GM23248 (cell line): ENCODE measurements around the gene PDCD7. TPM values are rescaled to one million over a fixed set of nuclear protein-coding genes. Genes with fewer than 3 reads are reported as not detected.
"Not testable (repeated sequence)": the region's sequence is repeated elsewhere in the genome, so short reads cannot be mapped to it uniquely, and the experiment has no call there.

Source experiments
- DNase-seq: peaks from one replicate; pipeline ENCODE4 v3.0.0-alpha.2; 2015
- H2AFZ ChIP-seq: fragments of 200-600 bp; sonication (generic); 2 replicates; pipeline ENCODE4 v1.6.1; 2016; ENCODE audit warnings: antibody characterized with exemption
- H3F3A ChIP-seq: fragments of 200-600 bp; sonication (generic); 2 replicates; pipeline ENCODE4 v1.6.1; 2016; ENCODE audit warnings: mild to moderate bottlenecking, antibody characterized with exemption, mixed run types; ENCODE audit not compliant: insufficient read depth
- H3K27ac ChIP-seq: fragments of 200-600 bp; sonication (generic); 2 replicates; pipeline ENCODE4 v1.5.1; 2016; ENCODE audit warnings: mild to moderate bottlenecking
- H3K27me3 ChIP-seq: fragments of 200-600 bp; sonication (generic); replicated peaks from 2 replicates; pipeline ENCODE4 v1.6.1; 2016; ENCODE audit warnings: mild to moderate bottlenecking; ENCODE audit not compliant: insufficient read depth
- H3K36me3 ChIP-seq: fragments of 200-600 bp; sonication (generic); 2 replicates; pipeline ENCODE4 v1.6.1; 2016; ENCODE audit warnings: low read depth, mild to moderate bottlenecking
- H3K4me1 ChIP-seq: fragments of 200-600 bp; sonication (generic); 2 replicates; pipeline ENCODE4 v1.6.1; 2016; ENCODE audit warnings: mild to moderate bottlenecking; ENCODE audit not compliant: insufficient read depth
- H3K4me2 ChIP-seq: fragments of 200-600 bp; sonication (generic); one replicate; pipeline ENCODE4 v1.6.1; 2016; ENCODE audit warnings: mild to moderate bottlenecking; ENCODE audit not compliant: unreplicated experiment
- H3K4me3 ChIP-seq: fragments of 200-600 bp; sonication (generic); 2 replicates; pipeline ENCODE4 v1.5.1; 2016; ENCODE audit warnings: mild to moderate bottlenecking
- H3K79me2 ChIP-seq: fragments of 200-600 bp; sonication (generic); 2 replicates; pipeline ENCODE4 v1.6.1; 2016; ENCODE audit warnings: mild to moderate bottlenecking; ENCODE audit not compliant: insufficient read depth
- H3K9ac ChIP-seq: fragments of 200-600 bp; sonication (generic); 2 replicates; pipeline ENCODE4 v1.6.1; 2016; ENCODE audit warnings: mild to moderate bottlenecking
- H3K9me2 ChIP-seq: fragments of 200-600 bp; sonication (generic); 2 replicates; pipeline ENCODE4 v1.6.1; 2016; ENCODE audit warnings: mixed run types, mild to moderate bottlenecking, moderate library complexity; ENCODE audit not compliant: insufficient read depth
- H3K9me3 ChIP-seq: fragments of 200-600 bp; sonication (generic); one replicate; pipeline ENCODE4 v1.6.1; 2017; ENCODE audit warnings: low read depth
- H4K20me1 ChIP-seq: fragments of 200-600 bp; sonication (generic); 2 replicates; pipeline ENCODE4 v1.6.0; 2016; ENCODE audit not compliant: insufficient read depth
- EZH2 ChIP-seq: fragments of 200-600 bp; sonication (generic); IDR thresholded peaks from 2 replicates; pipeline ENCODE4 v1.6.1; 2018; ENCODE audit warnings: antibody characterized with exemption, mild to moderate bottlenecking; ENCODE audit not compliant: insufficient read depth, poor library complexity, severe bottlenecking
- EZH2phosphoT487 ChIP-seq: fragments of 200-600 bp; sonication (generic); IDR thresholded peaks from 2 replicates; pipeline ENCODE4 v1.6.1; 2018; ENCODE audit warnings: antibody characterized with exemption, moderate library complexity, mild to moderate bottlenecking, low read depth; ENCODE audit not compliant: insufficient read depth
- WGBS, 2 experiments: methylation state at CpG; one replicate each; pipeline ENCODE4 v1.1.6; 2015 to 2017; ENCODE audit warnings: low lambda C conversion rate in 2 of 2, low coverage in 1 of 2; ENCODE audit errors: missing lambda C conversion rate in 2 of 2; 5-methylcytosine and 5-hydroxymethylcytosine counted together
- in situ Hi-C: fragments of 300-500 bp; cut with MboI; formaldehyde crosslinking; loops from 2 replicates; pipeline ENCODE4 v1.15.0; 2020
- polyA plus RNA-seq: library from polyadenylated mRNA; unstranded; fragments of >200 nt; fragmentation: Nextera tagmentation; extraction: Ambion mirVana; gene quantifications from 2 replicates; pipeline ENCODE4 v1.2.1, GENCODE V29; 2016
- total RNA-seq: library from RNA; depleted of rRNA; stranded (reverse); fragments of >200 nt; shearing (Covaris generic); gene quantifications from 2 replicates; pipeline ENCODE4 v1.2.3, GENCODE V29; 2014; rRNA removed

The PDCD7 gene, protein sequence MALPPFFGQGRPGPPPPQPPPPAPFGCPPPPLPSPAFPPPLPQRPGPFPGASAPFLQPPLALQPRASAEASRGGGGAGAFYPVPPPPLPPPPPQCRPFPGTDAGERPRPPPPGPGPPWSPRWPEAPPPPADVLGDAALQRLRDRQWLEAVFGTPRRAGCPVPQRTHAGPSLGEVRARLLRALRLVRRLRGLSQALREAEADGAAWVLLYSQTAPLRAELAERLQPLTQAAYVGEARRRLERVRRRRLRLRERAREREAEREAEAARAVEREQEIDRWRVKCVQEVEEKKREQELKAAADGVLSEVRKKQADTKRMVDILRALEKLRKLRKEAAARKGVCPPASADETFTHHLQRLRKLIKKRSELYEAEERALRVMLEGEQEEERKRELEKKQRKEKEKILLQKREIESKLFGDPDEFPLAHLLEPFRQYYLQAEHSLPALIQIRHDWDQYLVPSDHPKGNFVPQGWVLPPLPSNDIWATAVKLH
- total RNA-seq (11.8 and 13.6 TPM in 2 replicates), polyA plus RNA-seq (7.5 and 8.4 TPM in 2 replicates)

DNA sequence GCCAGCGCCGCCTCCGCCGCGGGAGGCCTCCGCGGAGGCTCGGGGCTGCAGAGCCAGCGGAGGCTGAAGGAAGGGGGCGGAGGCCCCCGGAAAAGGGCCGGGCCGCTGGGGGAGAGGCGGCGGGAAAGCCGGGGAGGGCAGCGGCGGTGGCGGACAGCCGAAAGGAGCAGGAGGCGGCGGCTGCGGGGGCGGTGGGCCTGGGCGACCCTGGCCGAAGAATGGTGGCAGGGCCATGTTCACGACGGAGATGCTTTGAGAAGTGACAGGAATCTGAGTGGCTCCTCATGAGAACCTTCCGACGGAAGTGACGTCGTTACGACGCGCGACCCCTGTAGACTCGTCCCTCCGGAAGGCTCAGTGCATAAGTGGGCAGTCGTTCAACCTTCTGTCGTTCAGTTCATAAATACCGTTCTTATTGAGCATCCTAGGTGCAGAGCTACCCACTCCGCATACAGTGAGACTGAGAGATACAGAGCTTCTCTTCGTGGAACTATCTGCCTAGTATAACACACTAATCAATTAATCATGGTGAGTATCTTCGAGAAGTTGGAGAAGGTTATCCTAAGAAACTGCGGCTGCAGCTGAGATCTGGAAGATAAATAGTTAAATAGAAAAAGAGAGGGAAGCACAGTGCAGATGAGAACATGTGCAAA, at the start of gene PDCD7:
TSS of gene PDCD7 (minus strand) at position 261 of the 653 bp plus-strand sequence. CDS start at position 234, 27 bp downstream.
- Histone ChIP-seq H3K9ac (peak within 1 kb of the TSS; percentile 91), H3F3A (no peaks in the 10 kb centered on the region), H3K79me2 (peaks cover 42% of the 10 kb centered on the region), H3K4me3 (peak within 1 kb of the TSS; percentile 89), H3K27ac (peak within 1 kb of the TSS; percentile 61), H3K4me2 (peak within 1 kb of the TSS; percentile 99), H3K9me2 (no peaks in the 10 kb centered on the region), H3K9me3 (no peaks in the 10 kb centered on the region), H3K4me1 (peaks cover 8% of the 10 kb centered on the region), H3K27me3 (no peaks in the 10 kb centered on the region), H4K20me1 (no peaks in the 10 kb centered on the region), H2AFZ (peak within 1 kb of the TSS; percentile 99), H3K36me3 (peaks cover 10% of the 10 kb centered on the region; the same call in 1 of the 2 replicates)
- 2 to 4% methylated on average over 15 to 45 of the region's 45 CpGs for WGBS, 2 experiments
- TF ChIP-seq EZH2phosphoT487 (no peak), EZH2 (no peak)
- peak; percentile 96 for DNase-seq
- in situ Hi-C loops = no loop called here

DNA sequence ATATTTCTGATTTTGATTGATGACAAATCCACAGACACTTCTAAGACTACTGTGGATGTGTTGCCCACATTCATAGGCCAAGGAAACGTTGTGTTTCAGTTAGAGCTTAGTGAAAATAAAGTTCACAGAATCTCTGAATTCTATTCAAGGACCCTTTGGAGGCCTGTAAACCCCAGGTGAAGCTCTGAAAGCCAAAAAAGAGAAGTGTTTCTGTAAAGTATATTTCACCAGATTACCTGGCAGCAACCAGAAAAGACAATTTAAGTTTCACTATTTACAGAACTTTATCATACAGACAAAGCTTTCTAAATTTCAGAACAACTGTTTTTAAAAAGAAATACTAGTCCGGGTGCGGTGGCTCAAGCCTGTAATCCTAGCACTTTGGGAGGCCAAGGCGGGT, 48.9 kb upstream of the PDCD7 start:
- Histone ChIP-seq H3K27me3 (no peaks in the 10 kb centered on the region), H3K4me2 (peak overlapping the region; percentile 97), H2AFZ (no peak overlapping the region), H3K9me3 (no peaks in the 10 kb centered on the region), H3K36me3 (peaks cover 28% of the 10 kb centered on the region), H3K4me1 (peaks cover 20% of the 10 kb centered on the region), H3K9ac (no peak overlapping the region), H3K4me3 (peak overlapping the region; percentile 84), H4K20me1 (no peaks in the 10 kb centered on the region; the same call in 1 of the 2 replicates), H3K27ac (0 out of 2 replicates have a peak overlapping the region, but pooled peaks have one; percentile 78), H3F3A (peaks cover 18% of the 10 kb centered on the region), H3K79me2 (peaks cover 75% of the 10 kb centered on the region), H3K9me2 (no peaks in the 10 kb centered on the region)
- TF ChIP-seq EZH2phosphoT487 (no peak), EZH2 (no peak)
- in situ Hi-C loops = no loop called here
- no peak for DNase-seq
- 74 to 75% methylated on average over 4 of the region's 4 CpGs for WGBS, 2 experiments

DNA sequence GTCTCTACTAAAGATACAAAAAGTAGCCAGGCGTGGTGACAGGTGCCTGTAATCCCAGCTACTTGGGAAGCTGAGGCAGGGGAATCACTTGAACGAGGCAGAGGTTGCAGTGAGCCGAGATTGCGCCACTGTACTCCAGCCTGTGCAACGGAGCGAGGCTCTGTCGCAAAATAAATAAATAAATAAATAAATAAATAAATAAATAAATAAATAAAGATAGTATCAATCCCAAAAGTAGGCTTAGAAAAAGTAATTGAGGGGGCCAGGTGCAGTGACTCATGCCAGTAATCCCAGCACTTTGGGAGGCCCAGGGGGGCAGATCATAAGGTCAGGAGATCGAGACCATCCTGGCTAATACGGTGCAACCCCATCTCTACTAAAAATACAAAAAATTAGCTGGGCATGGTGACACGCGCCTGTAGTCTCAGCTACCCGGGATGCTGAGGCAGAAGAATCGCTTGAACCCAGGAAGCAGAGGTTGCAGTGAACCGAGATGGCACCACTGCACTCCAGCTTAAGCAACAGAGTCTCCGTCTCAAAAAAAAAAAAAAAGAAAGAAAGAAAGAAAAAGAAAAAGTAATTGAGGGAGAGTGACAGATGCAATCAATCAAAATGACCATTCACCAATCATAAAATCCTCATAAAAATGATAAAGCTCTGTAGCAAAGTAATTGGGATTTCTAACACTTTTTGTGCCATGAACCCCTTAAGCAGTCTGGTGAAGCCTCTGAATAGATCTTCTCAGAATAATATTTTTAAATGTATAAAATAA, 48.2 kb upstream of the PDCD7 start:
- H3F3A ChIP-seq = peaks cover 25% of the 10 kb centered on the region
- in situ Hi-C loops, H3K4me3 ChIP-seq, DNase-seq, H3K9me3 ChIP-seq, H3K27me3 ChIP-seq, H4K20me1 ChIP-seq, H2AFZ ChIP-seq, H3K9me2 ChIP-seq, H3K9ac ChIP-seq, H3K27ac ChIP-seq: not testable (repeated sequence)
- 90 to 95% methylated on average over 14 to 15 of the region's 15 CpGs for WGBS, 2 experiments
- H3K79me2 ChIP-seq = peaks cover 82% of the 10 kb centered on the region
- H3K36me3 ChIP-seq = peaks cover 36% of the 10 kb centered on the region
- peak overlapping the region; percentile 97 for H3K4me2 ChIP-seq
- peaks cover 20% of the 10 kb centered on the region for H3K4me1 ChIP-seq

DNA sequence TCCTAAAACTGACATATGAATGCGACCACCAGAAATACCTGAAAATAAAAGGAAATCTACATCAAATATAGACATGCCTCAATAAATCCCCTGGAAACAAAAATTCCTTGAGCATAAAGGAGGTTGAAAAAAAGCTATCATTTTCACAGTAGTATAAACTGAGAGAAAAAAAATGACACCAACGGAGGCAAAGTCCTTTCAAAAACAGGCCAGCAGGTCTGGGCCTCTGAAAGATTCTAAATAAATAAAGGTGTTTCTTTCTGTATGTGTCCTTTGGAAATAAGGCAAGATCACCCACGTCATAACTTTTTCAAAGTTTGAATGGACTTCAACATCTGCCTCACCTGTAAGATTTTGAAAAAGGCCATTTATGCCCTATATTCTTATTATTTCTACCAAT, 46.6 kb upstream of the PDCD7 start:
- Histone ChIP-seq H3K27me3 (no peaks in the 10 kb centered on the region), H2AFZ (no peak overlapping the region), H3K9me2 (no peaks in the 10 kb centered on the region), H3K79me2 (peaks cover 98% of the 10 kb centered on the region), H3F3A (peaks cover 31% of the 10 kb centered on the region), H3K4me1 (peaks cover 28% of the 10 kb centered on the region), H3K36me3 (peaks cover 43% of the 10 kb centered on the region), H3K27ac (no peak overlapping the region), H3K9ac (no peak overlapping the region), H4K20me1 (no peaks in the 10 kb centered on the region; the same call in 1 of the 2 replicates), H3K9me3 (no peaks in the 10 kb centered on the region), H3K4me3 (no peak overlapping the region), H3K4me2 (no peak overlapping the region)
- WGBS, 2 experiments = 92 to 99% methylated on average over 3 of the region's 3 CpGs
- in situ Hi-C loops = no loop called here
- no peak for DNase-seq
- TF ChIP-seq EZH2phosphoT487 = no peak
- no peak for TF ChIP-seq EZH2
